HG02759 (cell line): ENCODE data around the gene LPCAT2.

Source experiments
- ATAC-seq: cut with Tn5 transposase; IDR thresholded peaks from one replicate; pipeline ENCODE4 v1.9.1; 2021; ENCODE audit warnings: mild to moderate bottlenecking, moderate library complexity; ENCODE audit not compliant: unreplicated experiment

LPCAT2 gene

GRCh38 chr16:55540221-55540620 is 31.3 kb downstream of the LPCAT2 start:
- ATAC-seq, result no peak

DNA sequence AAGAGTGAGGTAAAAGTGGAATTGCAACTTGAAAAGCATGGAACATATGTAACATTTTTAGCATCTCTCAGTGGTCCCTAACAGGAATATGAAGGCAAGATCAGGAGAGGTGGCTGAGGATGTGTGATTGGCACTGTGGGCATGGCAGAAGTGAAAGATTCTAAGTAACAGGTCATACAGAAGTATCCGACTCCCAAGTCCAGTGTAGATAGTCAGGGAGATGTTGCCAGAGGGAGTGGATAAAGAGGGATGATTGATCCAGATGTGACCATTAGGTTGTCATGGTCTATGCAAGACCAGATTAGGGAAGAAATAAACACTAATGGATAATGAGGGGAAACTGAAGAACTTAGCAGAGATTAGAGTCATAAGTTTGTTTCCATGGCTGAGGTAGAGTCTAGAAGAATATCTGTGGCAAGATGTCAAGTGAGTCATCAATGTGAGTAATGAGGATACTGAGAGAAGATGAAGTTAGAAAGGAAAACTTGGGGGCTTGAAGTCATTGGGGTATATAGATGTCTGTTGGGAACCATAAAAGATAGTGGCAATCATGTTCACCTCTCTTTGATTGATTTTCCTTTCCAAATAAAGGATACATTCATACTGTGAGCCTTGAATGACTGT is 33.7 kb downstream of the LPCAT2 start:
- ATAC-seq, result no peak

DNA sequence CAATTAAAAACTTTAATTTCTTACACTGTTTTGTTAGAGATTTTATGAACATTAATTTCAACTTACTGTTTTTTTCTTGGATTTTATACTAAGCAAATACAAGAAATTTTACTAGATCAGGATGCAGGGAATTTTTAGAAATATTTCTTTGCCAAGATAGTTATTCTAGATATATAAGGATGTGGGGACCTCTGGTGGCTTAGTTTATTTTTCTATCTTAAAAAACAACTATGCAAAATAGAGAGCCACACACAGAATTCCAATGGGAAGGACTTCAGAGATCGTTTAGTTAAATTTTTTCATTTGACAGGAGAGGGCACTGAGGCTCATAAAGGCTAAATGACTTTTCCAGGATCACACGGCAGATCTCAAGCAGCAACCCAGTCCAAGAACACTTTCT is 34.6 kb downstream of the LPCAT2 start:
- ATAC-seq, result no peak

GRCh38 chr16:55552621-55553020 is 43.7 kb downstream of the LPCAT2 start:
- no peak for ATAC-seq

- ATAC-seq, result no peak
These were observed 46.6 kb downstream of the LPCAT2 start for GRCh38 chr16:55555436-55555835.

DNA sequence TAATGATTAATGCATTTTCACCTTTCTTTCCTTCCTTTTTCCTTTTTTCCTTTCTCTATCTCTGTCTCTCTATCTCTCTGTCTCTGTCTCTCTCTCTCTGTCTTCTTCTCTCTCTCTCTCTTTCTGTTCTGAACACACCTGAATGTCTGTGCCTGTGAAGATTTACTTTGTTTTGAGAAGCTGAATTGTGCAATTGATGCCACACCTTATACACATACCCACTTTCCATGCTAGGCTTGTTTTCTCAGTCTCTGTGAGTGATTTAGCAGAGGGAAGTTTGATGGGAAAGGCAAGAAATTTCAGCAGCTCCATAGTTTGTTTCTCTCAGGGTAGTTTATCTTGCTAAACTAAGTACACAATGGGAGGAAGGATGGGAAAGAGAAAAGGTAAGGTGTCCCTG is 48.3 kb downstream of the LPCAT2 start:
- ATAC-seq, result no peak

GRCh38 chr16:55559233-55559632 is 50.4 kb downstream of the LPCAT2 start:
- ATAC-seq, result no peak

GRCh38 chr16:55559933-55560516 is 51.2 kb downstream of the LPCAT2 start:
- no peak for ATAC-seq

DNA sequence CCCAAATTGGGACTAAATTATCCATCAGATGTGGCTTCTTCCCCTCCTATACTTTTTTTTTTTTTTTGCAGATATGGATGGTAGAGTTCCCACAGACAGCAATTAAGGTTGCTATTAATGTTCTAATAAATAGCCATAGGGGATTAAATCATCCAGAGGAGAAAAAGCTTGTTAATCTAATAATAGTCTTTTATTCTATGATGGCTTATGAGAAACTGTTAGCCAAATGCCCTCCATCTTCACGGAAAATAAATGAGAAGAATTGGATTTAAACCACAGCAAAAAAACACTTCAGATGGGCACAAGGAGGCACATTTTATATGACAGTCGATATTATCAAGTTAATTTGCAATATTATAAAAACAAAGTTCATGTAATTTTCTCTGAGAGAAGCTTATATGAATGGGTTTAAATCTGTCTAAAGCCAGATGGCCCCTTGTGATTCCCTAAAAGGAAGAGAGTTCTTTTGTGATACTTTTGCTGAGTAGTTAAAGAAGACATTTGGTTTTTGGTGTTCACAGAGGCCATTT is 52.5 kb downstream of the LPCAT2 start:
- no peak for ATAC-seq

GRCh38 chr16:55562936-55563335 is 54.1 kb downstream of the LPCAT2 start:
- ATAC-seq, result no peak

DNA sequence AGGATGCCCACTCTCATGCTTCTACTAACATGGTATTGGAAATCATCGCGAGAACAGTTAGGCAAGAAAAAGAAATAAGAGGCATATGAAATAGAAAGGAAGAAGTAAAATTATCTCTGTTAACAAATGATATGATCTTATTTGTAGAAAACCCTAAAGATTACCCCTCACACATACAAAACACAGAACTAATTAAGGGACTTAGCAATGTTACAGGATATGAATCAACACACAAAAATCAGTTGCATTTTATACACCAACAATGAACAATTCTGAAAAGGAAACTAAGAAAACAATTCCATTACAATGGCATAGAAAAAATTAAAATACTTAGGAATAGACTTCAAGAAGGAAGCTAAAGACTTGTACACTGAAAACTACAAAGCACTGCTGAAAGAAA is 54.9 kb downstream of the LPCAT2 start:
- ATAC-seq, result no peak

- no peak for ATAC-seq
These were observed 56.2 kb downstream of the LPCAT2 start for GRCh38 chr16:55565086-55565485.

DNA sequence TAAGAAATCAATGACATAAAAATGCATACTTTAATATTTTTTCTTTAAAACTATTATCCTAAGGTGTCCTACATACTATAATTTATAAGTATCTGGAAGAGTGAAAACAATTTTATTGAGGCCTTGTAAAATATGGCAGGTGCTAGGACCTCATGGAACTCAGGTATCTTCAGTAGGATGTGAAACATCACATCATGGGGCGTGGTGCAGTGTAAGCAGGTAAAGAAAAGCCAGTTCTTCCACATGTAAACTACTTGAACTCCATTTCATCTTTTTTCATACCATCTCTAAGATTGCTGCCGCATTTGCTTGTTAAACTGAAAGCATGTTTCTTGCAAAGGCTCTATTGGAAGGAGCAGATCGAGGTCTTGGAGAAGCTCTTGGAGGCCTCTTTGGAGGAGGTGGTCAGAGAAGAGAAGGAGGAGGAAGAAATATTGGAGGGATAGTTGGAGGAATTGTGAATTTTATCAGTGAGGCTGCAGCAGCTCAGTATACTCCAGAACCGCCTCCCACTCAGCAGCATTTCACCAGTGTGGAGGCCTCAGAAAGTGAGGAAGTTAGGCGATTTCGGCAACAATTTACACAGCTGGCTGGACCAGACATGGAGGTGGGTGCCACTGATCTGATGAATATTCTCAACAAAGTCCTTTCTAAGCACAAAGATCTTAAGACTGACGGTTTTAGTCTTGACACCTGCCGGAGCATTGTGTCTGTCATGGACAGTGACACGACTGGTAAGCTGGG is 57.7 kb downstream of the LPCAT2 start, which contains the start of gene CAPNS2:
TSS of gene CAPNS2 (plus strand) at position 253 of the 744 bp plus-strand sequence. CDS start at position 326, 73 bp downstream.
- no peak for ATAC-seq

DNA sequence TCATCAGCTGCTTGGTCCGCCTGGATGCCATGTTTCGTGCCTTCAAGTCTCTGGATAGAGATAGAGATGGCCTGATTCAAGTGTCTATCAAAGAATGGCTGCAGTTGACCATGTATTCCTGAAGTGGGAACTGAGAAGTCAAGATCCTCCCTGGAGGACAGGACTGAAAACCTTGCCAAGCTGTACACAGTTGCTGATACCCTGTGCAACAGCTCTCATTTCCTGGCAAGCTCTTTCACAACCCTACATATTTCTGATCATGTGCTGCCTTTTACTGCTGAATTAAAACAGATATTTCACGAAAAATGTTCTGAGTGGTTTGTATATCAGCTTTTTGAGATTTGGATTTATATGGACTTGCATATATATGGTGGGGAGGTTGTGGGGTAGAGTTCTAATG is 58.5 kb downstream of the LPCAT2 start:
- ATAC-seq, result no peak

DNA sequence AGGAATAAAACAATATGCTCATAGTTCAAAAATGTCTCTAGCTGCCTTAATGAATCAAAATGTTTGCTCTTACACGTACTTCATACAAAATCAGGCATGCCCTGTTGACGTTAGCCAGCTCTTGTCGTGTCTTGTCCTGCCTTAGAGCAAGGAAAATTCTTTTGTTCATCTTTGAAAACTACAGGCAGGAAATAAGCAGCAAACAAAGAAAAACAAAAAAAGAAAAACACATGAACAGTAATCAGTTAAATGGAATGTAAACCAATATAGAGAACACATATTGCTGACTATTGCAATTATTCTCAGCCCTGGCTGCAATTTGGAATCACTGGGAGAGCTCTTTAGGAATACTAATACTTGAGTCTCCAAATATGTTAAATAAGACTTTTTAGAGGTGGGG is 59.3 kb downstream of the LPCAT2 start:
- no peak for ATAC-seq

- no peak for ATAC-seq
These were observed 60.2 kb downstream of the LPCAT2 start for GRCh38 chr16:55569025-55569424.

GRCh38 chr16:55570159-55570558 is 61.3 kb downstream of the LPCAT2 start:
- no peak for ATAC-seq

GRCh38 chr16:55571191-55571897 is 62.5 kb downstream of the LPCAT2 start:
- no peak for ATAC-seq

GRCh38 chr16:55572439-55572838 is 63.6 kb downstream of the LPCAT2 start:
- no peak for ATAC-seq

GRCh38 chr16:55574811-55575210 is 65.9 kb downstream of the LPCAT2 start:
- ATAC-seq, result no peak

- ATAC-seq, result no peak
These were observed 66.6 kb downstream of the LPCAT2 start for GRCh38 chr16:55575496-55575895.
